GM12864 (cell line): ENCODE results near the gene ZNF541.
"Not testable (repeated sequence)": the region's sequence is repeated elsewhere in the genome, so short reads cannot be mapped to it uniquely, and the experiment has no call there.

Source experiments
- DNase-seq: peaks from one replicate; pipeline ENCODE4 v3.0.0-alpha.2; 2011; ENCODE audit warnings: low read depth
- H3K4me3 ChIP-seq: 2 replicates; pipeline ENCODE4 v1.5.1; 2011; ENCODE audit warnings: mild to moderate bottlenecking, low read depth, low read length, control low read depth
- CTCF ChIP-seq: IDR thresholded peaks from 2 replicates; pipeline ENCODE4 v1.5.1; 2011; ENCODE audit warnings: low read depth, mild to moderate bottlenecking, moderate library complexity, low read length, control low read depth, inconsistent platforms; ENCODE audit errors: missing control alignments

ZNF541 gene

GRCh38 chr19:47595944-47596343 lies 23.0 kb upstream of the ZNF541 start:
- no peak for DNase-seq
- no peak overlapping the region for H3K4me3 ChIP-seq
- TF ChIP-seq CTCF = no peak

- no peak for DNase-seq
- no peak overlapping the region for H3K4me3 ChIP-seq
- no peak for TF ChIP-seq CTCF
These were observed 20.9 kb upstream of the ZNF541 start for GRCh38 chr19:47593860-47594259.

- no peak for DNase-seq
- no peak for TF ChIP-seq CTCF
These were observed 16.9 kb upstream of the ZNF541 start for GRCh38 chr19:47589824-47590223.

DNA sequence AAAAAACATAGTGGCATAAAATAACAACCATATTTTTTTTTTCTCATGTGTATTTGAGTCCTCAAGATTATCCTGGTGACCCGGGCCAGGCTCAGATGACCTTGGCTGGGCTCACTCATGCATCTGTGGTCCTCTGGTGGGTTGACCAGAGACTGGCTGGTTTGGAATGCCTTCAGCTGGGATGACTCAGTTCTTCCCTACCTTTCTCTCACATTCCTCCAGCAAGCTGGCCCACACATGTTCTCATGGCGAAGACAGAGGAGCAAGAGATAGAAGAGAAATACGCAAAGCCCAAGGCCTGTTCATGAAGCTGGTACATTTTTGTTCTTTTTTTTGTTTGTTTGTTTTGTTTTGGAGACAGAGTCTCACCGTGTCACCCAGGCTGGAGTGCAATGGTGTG lies 14.3 kb upstream of the ZNF541 start:
- no peak for TF ChIP-seq CTCF
- H3K4me3 ChIP-seq = no peak overlapping the region
- DNase-seq = no peak

More at GRCh38 chr19:47589824-47590223, 16.9 kb upstream of the ZNF541 start:
- no peak overlapping the region for H3K4me3 ChIP-seq

DNA sequence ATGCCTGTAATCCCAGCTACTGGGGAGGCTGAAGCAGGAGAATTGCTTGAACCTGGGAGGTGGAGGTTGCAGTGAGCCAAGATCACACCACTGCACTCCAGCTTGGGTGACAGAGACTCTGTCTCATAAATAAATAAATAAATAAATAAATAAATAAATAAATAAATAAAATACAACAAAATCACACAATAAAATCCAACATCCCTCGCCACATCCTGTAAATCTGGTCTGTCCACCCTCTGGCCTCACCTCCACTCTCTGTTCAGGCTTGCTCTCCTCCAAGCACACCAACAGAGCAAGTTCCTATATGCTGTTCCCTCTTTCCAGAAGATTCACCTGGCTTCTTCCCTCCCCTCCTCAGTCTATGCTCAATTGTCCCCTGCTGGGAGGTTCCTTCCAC lies 10.2 kb upstream of the ZNF541 start:
- H3K4me3 ChIP-seq, DNase-seq: not testable (repeated sequence)

GRCh38 chr19:47582320-47582909 lies 9.5 kb upstream of the ZNF541 start:
- H3K4me3 ChIP-seq = no peak overlapping the region
- no peak for DNase-seq
- TF ChIP-seq CTCF = no peak

DNA sequence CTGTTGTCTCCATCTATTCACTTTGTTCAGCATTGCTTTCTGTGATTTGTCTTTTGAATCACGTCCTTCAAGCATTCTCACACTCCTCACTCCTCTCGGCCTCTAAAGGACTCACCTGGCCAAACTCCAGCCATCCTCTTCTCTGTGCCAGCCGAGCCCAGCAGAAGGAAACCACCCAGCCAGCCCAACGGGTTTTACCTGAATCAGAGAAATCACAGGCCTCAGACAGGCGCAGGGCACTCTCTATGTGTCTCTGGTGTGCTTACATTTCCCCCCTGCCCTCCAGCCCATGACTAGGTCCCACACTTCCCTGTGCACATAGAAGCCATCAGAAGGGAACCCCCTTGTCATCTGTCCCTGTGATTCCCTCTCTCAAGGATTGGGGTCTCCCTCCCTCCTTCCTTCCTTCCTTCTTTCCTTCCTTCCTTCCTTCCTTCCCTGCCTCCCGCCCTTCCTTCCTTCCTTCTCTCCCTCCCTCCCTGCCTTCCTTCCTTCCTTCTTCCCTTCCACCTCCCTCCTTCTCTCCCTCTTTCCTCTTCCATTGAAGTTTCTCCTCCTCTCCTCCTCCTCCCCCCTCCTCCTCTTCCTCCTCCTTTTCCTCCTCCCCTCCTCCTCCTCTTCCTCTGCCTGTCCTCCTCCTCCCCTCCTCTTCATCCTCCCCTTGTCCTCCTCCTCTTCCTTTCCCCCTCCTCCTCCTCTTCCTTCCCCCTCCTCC lies 8.8 kb upstream of the ZNF541 start:
- no peak for DNase-seq

More for the DNA sequence above, 8.8 kb upstream of the ZNF541 start:
- TF ChIP-seq CTCF = no peak
- no peak overlapping the region for H3K4me3 ChIP-seq
